GM18508 (cell line): Measurements from ENCODE around the gene NDUFV2.
"Not testable (repeated sequence)": the region's sequence is repeated elsewhere in the genome, so short reads cannot be mapped to it uniquely, and the experiment has no call there.

Experiments
- ATAC-seq: cut with Tn5 transposase; IDR thresholded peaks from one replicate; pipeline ENCODE4 v1.9.1; 2021; ENCODE audit warnings: moderate number of reproducible peaks; ENCODE audit not compliant: insufficient read depth, unreplicated experiment

The NDUFV2 gene

DNA sequence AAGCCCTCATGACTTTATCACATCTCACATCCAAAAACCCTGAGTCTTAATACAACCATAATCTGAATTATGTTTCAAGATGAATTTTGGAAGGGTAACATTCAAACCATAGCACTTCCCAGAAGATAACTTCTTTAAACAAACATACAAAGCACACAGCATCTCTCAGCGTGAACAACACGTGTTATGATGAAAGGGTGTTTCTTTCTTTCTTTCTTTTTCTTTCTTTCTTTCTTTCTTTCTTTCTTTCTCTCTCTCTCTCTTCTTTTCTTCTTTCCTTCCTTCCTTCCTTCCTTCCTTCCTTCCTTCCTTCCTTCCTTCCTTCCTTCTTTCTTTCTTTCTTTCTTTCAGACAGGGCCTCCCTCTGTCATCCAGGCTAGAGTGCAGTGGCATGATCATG, 13.8 kb upstream of the NDUFV2 start:
- not testable (repeated sequence) for ATAC-seq

DNA sequence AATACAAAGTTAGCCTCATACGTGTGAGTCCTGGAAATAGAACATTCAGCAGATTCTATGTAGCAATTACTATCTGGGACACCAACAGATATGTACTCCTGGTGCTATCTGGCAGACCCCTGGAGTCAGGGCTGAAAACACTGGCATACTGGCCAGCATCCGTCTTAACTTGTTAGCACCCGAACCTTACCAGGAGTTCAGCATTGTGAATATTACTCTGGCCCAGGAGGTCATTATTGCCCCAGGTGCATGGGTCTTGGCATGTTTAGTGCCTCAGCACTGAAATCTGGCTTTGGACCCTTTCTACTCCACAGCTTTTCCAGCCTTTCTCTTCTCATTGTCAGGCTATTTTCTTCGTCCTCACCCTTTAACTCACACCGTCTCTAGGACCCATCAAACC, 11.9 kb upstream of the NDUFV2 start:
- ATAC-seq: no peak

DNA sequence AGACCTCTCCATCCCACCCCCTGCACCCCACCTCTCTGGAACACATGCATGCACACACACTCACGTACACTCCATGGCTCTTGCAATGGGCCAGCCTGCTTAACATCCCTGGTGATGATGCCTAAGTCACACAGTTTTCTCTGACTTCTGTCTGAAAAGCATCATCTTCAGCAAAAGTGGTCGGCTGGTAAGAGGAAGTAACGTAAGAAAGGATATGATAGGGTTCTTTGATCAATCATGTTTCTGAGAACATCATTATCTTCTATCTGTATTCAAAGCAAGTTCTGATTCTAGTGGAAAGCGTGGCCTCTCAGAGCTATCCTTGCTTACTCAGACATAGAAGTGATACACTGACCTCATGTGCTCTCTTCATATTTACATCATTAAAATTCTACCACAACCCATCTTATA, 11.4 kb upstream of the NDUFV2 start:
- no peak for ATAC-seq

DNA sequence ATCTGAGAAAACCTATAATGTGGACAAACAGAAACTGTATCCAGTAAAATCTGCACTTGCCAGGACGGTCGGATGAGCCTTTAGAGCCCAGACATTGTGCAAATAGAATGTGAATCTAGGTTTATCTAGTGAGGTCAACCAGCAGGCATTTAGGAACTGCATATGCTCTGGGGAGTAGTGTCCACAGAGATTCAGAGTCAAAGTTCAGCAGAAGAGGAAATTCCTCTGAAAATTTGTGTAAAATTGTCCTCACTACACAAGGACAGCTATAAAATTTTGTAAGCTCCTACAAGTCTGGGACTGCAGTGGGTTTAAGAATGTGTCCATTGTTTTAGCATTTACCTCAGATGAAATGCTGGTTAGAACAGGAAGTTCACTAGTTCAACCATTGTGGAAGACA, 9.8 kb upstream of the NDUFV2 start:
- no peak for ATAC-seq

DNA sequence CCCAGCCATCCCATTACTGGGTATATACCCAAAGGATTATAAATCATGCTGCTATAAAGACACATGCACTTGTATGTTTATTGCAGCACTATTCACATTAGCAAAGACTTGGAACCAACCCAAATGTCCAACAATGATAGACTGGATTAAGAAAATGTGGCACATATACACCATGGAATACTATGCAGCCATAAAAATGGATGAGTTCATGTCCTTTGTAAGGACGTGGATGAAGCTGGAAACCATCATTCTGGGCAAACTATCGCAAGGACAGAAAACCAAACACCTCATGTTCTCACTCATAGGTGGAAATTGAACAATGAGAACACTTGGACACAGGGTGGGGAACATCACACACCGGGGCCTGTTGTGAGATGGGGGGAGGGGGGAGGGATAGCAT, 9.4 kb upstream of the NDUFV2 start:
- not testable (repeated sequence) for ATAC-seq

DNA sequence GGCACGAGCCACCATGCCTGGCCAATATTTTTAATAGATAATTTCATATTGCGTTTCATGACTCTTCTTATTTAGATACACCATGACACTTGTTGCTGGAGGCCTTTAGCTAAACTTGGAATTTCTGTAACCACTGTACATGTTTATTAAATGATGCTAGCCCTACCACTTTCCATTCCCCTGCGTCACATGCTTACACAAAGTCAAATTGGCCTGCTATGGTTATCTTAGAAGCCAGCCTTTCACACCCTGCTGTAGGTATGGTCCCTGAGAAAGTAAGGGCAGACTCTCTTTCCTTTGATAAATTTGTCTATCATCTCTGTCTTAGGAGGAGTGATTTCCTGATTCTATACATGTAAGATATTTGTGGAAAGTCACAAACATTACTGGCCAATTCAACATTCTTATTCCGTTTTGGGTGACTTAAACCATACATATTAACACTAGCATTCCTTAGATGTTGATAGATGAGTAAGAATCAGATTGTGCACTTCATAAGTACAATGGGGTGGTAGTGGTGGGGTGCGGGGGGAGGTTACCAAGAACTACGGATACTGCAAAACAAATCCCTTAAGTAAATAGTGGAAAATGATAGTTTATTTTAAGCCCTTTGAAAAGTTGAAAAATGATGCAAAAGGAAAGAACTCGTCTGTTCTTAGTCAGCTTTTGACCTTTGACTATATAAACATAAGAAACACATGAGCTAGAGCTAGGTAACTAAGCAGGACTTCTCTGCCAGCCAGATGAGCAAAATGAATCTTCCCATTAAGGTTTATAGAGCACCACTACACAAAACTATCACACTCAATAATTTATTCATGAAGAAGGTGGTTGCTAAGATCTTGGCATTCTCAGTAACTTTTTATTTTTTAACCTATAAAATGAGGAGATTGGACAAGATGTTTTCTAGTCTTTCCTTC, 7.9 kb upstream of the NDUFV2 start:
- no peak for ATAC-seq

DNA sequence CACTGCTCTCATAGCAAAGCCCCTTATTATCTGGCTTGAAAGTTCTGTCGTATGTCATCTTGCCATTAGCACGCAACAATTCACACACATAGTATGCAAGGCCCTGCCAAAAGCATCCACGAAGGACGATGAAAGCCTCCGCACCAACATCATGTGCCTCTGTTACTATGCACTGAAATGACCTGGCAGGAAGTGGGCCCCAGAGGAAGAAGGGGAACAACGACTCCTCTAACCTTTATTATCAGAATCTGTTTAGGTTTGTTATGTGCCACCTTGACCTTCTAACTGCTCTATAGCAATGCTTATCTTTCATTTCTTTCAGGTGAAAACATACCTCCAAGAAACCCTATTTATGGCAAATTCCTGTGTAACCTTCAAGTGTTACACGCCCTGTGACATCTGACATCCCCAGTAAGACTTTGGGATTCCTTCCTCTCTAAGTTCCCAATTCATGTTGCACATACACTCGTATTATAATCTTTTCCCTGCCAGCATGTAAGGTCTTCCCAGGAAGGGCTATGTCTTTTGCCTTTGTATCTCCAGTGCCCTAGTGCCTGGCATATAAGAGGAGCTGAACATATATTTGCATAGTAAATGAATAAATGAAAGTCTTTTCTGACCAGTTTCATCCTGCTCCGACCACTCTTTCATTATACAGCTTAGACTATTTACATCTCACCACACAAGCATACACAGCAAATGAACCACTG, 7.0 kb upstream of the NDUFV2 start:
- peak; percentile 88 for ATAC-seq

DNA sequence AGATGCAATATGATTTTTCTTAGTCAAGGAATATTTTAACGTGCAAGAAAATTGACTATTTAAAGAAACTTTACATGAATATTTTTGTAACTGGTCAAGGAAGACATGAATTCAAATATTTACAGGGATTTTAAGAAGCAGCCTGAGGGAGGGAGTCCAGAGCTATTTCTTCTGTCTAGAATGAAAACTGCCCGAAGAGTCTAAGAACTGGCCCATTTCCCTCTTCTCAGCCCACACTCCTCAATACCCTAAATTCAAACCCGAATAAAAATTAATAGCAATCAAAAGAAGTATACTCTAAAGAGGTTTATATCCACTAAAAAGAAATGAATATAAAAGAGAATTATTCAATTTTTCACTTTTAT, 6.5 kb upstream of the NDUFV2 start:
- ATAC-seq: no peak

DNA sequence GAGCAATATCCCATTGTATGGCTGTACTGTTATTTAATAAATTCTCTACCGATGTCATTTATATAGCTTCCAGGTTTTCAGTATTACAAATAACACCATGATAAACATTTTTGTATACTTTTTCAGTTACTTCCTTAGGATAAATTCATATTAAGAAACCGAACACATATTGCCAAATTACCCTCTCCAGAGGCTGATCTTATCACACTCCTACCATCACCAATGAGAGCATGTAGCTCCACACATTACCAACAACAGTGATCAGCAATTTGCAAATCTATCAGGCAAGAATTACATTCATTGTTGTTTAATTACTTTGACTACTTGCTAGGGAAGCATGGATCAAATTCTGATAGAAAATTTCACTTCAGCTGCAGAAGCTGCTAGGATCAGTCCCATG, 5.8 kb upstream of the NDUFV2 start:
- ATAC-seq: no peak

DNA sequence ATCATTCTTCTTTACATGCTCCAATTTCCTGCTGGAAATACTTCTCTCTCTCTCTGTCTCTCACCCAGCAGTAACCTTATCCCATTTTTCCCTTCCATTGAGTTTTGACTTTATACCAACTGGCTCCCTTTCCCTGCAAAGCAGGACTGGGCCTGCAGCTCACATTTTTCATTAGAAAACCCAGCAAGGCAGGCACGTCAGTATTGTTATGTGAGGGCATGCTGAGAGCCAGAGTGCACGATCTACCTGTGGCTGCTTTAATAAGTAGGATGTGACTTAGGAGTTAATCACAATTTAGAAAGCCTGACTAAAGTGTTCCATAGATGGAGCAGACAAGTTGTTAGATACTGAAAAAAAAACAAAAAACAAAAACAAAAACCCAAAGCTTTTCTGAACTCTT, 5.2 kb upstream of the NDUFV2 start:
- no peak for ATAC-seq

DNA sequence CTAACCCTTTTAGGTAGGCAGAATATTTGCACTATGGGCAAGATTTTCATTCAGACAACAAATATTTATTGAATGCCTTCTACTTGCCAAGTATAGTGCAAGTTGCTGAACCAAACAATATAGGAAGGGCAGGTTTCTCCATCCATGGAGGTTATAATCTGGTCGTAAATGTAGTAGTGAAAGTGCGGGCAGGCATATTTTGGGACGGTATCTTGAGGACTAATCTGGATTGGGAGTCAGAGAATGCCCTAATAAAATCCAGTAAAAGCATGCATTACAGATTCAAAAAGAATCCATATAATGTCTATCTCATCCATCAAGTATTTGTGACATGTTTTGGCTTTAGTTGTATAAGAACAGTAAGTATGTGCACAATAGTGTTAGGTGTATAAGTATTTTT, 1.7 kb upstream of the NDUFV2 start:
- no peak for ATAC-seq

DNA sequence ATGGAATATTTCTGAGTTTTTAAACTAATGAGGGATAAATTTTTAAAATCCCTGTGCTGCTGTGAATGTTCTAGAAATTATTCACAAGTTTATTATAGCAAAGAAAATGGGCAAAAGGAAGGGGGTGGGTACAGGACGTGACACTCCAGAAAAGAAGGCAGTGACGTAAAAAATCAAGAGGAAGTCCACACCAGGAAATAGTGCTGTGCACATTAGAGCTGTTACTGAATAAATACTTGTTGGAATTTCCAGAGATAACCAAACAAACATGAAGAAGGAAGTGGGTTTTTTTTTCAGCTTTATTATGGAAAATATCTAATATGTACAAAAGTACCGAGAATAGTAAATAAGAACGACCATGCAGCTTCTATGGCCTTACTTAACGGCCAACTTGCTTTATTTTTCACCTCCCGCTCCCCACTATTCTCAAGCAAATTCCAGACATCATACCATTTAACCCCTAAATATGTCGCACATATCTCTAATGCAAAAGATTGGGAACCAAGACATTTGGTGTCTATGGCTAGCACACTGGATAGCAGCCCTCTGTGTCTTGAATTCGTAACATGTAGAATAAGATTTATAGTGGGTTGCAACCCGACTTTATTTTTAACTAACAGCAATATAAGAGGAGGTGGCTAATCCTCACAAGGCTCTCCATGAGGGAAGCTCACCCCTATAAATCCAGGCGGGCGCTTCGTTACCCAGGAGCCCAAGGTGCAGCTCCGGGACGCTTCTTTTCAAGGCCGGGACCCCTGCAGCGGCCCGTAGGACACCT, 580 bp upstream of the NDUFV2 start:
- ATAC-seq: peak; percentile 4

DNA sequence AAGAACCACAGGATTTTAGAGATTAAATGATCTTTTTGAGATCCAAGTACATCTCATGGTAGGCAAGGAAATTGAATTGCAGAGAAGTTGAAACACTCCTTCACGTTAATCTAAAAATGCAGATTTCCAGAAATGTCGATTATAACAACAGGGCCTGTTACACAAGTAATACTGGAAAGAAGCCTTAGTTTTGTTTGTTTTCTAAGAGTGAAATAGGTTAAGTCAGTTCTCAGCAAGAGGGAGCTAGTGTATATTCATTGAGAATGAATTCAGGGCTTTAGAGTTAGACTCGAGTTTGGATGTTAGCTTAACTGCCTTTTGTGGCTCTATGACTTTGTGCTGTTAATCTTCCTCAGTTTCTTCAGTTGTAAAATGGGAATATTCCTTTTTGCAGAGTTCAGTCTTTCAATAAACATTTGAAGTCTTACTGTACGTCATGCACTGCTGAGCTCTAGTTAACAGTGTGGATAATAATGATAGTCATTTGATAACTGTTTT, 926 bp downstream of the NDUFV2 start:
- no peak for ATAC-seq

DNA sequence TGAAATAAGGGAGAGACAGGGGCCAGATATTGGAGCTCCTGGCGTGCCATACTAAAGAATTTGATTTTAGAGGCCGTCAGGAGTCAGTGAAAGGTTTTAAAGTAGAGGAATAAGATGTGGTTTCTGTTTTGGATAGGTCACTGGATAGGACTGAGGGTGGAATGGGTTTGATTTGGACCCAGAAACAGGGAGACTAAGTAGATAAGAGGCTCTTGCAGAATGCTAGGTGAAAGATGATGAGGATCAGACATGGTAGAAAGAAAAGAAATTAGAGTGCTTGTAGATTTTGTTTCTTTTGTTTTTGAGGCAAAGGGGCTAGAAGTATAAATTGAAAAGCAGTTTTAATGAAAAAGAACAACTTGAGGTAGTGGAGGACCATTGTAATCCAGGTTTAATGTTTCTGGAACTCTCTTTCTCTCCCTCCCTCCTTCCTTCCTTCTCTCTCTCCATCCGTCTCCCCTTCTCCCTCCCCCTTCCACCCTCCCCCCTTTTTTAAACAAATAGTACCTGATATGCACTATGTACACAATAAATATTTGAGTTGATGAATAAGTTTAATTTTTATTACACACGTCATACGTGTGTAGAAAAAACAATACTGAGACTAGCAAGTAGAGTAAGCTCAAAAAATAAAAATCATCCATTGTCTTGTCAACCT, 1.9 kb downstream of the NDUFV2 start:
- no peak for ATAC-seq

DNA sequence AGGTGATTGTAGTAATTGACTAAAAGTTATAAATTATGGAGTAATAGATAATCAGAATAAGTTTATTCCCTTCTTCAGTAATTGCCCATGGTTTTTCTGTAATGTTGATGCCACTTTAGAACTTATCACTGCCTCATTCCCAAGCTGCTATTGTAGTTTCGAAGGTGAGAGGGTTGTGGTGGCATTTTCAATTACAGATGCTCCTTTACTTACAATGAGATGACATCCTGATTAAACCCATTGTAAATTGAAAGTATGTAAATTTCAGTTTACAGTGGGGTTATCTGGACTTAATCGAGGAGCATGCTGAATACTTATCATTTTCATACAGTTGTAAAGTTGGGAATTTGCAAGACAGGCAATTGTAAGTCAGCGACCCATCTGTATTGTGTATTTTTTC, 2.9 kb downstream of the NDUFV2 start:
- ATAC-seq: no peak

DNA sequence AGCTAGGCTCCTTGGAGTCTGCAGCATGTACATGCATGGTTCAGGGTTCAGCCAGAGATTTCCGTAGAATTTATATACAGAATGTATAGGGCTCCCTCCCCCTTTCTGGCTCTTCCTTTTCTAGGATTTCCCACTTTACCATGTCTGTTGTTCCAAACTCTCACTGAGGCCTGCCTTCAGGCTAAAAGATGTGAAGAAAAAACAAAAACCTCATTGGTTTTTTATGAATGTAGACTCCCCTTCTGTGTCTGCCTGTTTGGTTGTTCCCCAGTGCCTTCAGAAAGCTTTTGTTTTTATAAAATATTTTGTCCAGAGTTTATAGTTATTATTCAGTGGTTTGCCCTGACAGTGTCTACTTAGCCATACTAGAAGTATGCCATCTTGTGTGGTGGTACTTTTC, 3.6 kb downstream of the NDUFV2 start:
- ATAC-seq: no peak

DNA sequence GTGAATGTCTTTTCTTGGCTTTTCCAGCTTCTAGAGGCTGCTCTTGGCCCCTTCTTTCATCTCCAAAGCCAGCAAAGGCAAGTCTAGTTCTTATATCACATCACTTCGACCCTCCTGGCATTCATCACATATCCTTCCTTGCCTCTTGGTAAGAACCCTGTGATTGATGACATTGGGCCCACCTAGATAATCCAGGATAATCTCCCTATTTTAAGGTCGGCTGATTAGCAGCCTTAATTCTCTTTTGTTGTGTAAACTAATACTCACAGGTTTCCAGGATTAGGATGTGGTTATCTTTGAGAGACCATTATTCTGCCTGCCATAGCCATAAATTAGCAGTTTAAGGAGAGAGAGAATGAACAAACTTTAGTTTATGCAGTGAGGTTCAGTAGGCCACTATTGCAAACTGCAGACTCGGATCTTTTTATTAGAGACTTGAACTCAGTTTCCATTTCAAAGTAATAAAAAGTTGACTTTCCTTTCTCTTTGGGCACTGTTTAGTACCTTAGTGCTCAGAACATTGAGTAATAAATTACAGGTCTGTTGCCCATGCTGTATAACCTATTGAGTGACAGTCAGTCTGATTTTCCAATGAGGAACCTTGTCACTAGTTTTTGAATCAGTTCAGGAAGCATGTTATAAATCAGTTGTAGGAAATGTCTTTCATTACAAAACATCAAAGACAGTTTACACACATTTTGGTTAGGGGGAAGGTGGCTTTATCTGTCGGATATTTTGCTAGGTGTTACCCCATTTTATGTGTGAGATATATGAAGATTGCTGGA, 4.5 kb downstream of the NDUFV2 start:
- ATAC-seq: no peak

DNA sequence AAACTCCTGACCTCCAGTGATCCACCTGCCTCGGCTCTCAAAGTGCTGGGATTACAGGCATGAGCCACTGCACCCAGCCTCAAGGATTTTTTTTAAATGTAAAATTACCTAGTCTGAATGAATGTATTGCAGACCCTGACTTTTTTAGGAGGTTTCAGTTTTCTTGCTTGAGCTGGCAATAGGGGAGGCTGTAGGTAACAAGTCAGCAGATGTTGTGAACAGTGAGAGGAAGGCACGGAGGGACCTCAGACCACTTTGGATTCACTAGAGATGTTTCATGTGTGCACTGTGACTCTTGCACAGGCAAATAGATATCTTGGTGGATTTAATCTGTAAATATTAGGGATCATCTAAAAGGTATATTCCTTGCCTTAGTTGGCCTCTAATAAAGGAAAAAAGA, 6.4 kb downstream of the NDUFV2 start:
- no peak for ATAC-seq

DNA sequence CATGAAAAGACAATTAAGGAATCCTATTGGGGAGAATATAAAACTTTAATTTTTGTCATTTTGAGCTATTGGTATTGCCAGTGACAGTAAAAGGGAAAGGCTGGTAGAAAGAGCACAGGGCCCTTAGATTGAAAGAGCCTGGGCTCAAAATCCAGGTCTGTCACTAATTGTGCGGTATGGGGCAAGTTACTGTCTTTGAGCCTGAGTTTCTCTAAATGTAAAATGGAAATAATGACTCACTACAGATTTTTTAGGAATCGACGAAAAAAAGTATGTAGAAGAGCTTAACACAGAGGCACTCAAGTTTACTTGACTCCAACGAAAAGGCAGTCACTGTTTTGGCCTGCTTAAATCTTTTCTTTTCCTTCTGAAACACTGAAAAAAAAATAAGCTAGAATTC, 7.0 kb downstream of the NDUFV2 start:
- no peak for ATAC-seq
